Type B pancreatic cell (in vitro differentiated cells): ENCODE measurements around the gene ILF2. TPM values are rescaled to one million over a fixed set of nuclear protein-coding genes. Genes with fewer than 3 reads are reported as not detected.

Experiments used
- DNase-seq: peaks from one replicate; pipeline ENCODE4 v3.0.0; 2021; ENCODE audit warnings: mixed read lengths; ENCODE audit not compliant: unreplicated experiment; ENCODE audit errors: extremely low spot score
- H3K27ac Mint-ChIP-seq: 2 replicates; pipeline ENCODE4 v1.8.0; 2021; ENCODE audit warnings: mild to moderate bottlenecking, mixed read lengths
- H3K27me3 Mint-ChIP-seq: 2 replicates; pipeline ENCODE4 v1.8.0; 2021; ENCODE audit warnings: mixed read lengths
- H3K36me3 Mint-ChIP-seq: 2 replicates; pipeline ENCODE4 v1.8.0; 2021; ENCODE audit warnings: mixed read lengths
- H3K4me1 Mint-ChIP-seq: one replicate; pipeline ENCODE4 v1.8.0; 2021; ENCODE audit warnings: mixed read lengths; ENCODE audit not compliant: unreplicated experiment
- H3K4me3 Mint-ChIP-seq: 2 replicates; pipeline ENCODE4 v1.8.0; 2021; ENCODE audit warnings: mild to moderate bottlenecking, mixed read lengths
- H3K9me3 Mint-ChIP-seq: 2 replicates; pipeline ENCODE4 v1.8.0; 2021; ENCODE audit warnings: mixed read lengths
- total RNA-seq: library from RNA; stranded (reverse); gene quantifications from 2 replicates; pipeline ENCODE4 v1.2.1, GENCODE V29; 2021; ENCODE audit warnings: low replicate concordance
- TF ChIP-seq, protein P1 (sequence below): fragments of 200-600 bp; sonication (generic); conservative IDR thresholded peaks from 2 replicates; pipeline ENCODE4 v1.5.0; 2021; ENCODE audit warnings: antibody characterized with exemption, mild to moderate bottlenecking

The ILF2 gene
- total RNA-seq, 1 donor from 2014 or later, result 291 TPM

DNA sequence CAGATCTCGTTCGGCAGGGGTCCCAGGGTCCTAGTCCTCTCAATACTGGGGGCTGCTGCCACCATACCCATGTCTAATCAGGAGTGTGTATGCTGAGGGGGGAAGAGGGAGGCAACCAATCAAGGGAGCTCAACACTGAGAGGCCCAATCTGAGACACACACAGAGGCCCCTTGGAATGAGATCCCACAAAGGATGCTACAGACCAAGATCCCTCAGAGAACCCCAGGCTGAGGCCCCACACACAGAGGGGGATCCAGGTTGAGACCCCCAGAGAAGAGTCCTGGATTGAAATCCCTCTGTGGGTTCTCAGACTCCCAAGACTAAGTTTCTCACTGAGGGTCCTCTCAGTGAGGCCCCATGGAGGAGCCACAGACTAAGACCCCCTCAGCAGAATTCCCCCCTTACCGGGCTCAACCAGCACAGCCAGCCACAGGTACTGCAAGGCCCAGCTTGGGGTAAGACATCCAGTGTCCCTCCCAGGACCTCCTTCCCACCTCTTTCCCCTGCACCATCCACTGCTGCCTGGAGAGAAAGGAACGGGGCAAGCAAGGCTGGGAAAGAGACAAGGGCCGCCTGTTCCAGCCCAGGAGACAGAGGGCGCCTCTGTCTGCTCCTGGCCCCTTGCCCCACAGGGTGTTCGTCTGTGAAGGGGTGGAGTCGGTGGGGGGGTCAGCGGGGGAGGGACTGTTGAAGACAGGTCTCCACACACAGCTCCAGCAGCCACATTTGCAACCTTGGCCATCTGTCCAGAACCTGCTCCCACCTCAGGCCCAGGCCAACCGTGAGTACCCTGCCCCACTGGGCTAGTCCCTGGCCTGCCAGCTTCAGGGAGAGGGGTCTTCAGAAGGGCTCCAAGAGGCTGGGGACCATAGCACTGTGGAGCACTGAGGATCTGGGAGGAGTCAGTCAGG lies 42.8 kb downstream of the ILF2 start, which contains the start of gene S100A1:
Gene S100A1 (plus strand): TSS at position 720 of the 912 bp plus-strand sequence. CDS start 2,088 bp downstream, outside the sequence.
- no peaks in the 10 kb centered on the region for H3K27me3 Mint-ChIP-seq

DNA sequence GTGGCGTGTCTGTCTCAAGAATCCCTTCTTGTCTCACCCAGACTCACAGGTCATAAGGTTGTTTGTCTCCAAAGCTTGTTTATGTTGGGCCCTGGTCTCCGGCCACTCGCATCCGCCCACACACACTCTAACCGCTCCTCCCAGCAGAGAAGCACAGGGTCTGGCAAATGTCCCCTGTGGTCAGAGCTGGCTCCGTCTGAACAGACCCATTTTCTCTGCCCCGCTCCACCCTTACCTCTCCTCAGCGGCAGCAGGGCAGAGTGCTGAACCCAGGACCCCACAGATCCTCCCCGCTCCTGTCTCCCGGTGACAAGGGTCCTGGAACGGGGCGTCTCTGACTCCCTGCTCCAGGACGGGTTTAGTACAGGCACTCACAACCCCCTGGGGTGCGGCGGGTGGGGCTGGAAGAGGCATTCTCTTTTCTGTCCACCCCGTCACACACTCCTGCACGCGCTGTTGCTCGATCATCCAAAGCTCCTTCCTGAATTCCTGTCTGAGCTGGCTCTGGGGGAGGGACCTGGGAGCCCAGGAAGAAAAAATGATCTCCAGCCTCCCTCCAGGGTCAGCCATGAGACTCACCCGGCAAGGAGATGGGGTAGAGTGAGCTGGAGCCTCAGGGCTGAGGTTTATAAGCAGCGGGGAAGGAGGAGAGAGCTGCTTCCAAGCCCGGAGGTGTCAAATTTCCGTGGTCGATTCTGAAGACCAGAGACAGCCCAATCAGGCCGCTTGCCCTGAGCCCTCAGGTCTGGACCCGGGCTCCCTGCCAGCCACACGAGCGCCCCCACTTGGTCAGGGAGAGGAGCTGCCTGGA lies 43.7 kb downstream of the ILF2 start, which contains the start of gene S100A13:
Gene S100A13 (minus strand): TSS at position 602 of the 811 bp plus-strand sequence. CDS start 1,033 bp downstream, outside the sequence.
- Mint-ChIP-seq H3K27ac (peak within 1 kb of the TSS; percentile 98), H3K9me3 (no peaks in the 10 kb centered on the region), H3K4me1 (peaks cover 30% of the 10 kb centered on the region), H3K36me3 (peaks cover 12% of the 10 kb centered on the region), H3K27me3 (no peaks in the 10 kb centered on the region), H3K4me3 (peak within 1 kb of the TSS; percentile 95)
- TF ChIP-seq, protein P1, sequence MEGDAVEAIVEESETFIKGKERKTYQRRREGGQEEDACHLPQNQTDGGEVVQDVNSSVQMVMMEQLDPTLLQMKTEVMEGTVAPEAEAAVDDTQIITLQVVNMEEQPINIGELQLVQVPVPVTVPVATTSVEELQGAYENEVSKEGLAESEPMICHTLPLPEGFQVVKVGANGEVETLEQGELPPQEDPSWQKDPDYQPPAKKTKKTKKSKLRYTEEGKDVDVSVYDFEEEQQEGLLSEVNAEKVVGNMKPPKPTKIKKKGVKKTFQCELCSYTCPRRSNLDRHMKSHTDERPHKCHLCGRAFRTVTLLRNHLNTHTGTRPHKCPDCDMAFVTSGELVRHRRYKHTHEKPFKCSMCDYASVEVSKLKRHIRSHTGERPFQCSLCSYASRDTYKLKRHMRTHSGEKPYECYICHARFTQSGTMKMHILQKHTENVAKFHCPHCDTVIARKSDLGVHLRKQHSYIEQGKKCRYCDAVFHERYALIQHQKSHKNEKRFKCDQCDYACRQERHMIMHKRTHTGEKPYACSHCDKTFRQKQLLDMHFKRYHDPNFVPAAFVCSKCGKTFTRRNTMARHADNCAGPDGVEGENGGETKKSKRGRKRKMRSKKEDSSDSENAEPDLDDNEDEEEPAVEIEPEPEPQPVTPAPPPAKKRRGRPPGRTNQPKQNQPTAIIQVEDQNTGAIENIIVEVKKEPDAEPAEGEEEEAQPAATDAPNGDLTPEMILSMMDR, result peak; percentile 87
- DNase-seq, result peak; percentile 89

More for the DNA sequence above, 42.8 kb downstream of the ILF2 start, which contains the start of gene S100A1:
- Mint-ChIP-seq H3K27ac (peak within 1 kb of the TSS; percentile 98), H3K4me1 (peaks cover 33% of the 10 kb centered on the region), H3K4me3 (peak within 1 kb of the TSS; percentile 95), H3K9me3 (peaks cover 3% of the 10 kb centered on the region), H3K36me3 (peaks cover 15% of the 10 kb centered on the region)
- no peak for DNase-seq
- TF ChIP-seq, protein P1, result peak; percentile 36

DNA sequence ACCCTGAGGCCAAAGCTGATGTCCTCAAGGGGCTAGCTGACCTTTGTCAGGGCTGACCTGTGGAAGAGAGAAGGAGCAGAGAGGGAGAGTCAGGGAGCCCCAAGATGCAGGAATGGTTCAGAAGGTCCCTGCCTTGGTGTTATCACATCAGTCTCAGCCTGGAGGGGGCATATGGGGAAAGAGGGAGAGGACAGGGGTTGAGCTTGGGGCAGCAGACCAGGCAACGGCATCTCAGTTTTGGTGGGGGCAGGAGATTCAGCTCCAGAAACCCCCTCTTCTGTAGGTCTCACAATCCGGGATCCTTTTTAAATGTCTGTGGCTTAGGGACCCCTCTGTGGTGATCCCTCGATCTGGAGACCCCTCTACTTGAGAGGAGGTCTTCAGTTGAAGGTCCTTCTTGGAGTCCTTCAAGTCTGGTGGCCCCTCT lies 44.3 kb downstream of the ILF2 start:
- Mint-ChIP-seq H3K4me1 (peaks cover 30% of the 10 kb centered on the region), H3K27ac (peak overlapping the region; percentile 98), H3K4me3 (peak overlapping the region; percentile 95), H3K27me3 (no peaks in the 10 kb centered on the region), H3K9me3 (no peaks in the 10 kb centered on the region), H3K36me3 (peaks cover 12% of the 10 kb centered on the region)
- no peak for DNase-seq
- TF ChIP-seq, protein P1, result no peak

DNA sequence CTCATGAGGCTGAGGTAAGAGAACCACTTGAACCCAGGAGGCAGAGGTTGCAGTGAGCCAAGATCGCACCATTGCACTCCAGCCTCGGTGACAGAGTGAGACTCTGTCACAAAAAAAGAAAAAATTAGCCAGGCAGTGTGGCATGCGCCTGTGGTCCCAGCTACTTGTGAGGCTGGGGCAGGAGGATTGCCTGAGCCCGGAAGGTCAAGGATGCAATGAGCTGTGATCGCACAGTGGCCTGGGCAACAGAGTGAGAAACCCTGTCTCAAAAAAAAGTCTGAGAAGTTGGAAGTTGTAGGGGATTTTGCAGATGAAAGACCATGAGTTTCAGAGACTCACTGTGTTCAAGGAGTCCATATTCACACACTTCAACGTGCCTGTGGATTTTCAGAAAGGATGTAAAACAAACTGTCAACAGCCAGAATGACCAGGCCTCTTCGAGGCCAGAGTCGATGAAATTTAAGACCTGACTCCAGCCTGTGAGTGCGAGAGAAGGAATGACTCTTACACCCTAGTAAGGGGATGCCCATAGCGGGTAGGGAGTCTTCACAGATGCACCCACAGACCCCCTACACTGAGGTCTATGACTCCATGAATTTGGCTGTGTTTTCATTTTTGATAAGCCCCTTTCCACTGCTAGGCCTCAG lies 45.7 kb downstream of the ILF2 start:
- Mint-ChIP-seq H3K4me1 (peaks cover 30% of the 10 kb centered on the region), H3K36me3 (peaks cover 12% of the 10 kb centered on the region), H3K27me3 (no peaks in the 10 kb centered on the region), H3K9me3 (no peaks in the 10 kb centered on the region), H3K27ac (no peak overlapping the region), H3K4me3 (peak overlapping the region; percentile 79)
- TF ChIP-seq, protein P1, result no peak
- no peak for DNase-seq

DNA sequence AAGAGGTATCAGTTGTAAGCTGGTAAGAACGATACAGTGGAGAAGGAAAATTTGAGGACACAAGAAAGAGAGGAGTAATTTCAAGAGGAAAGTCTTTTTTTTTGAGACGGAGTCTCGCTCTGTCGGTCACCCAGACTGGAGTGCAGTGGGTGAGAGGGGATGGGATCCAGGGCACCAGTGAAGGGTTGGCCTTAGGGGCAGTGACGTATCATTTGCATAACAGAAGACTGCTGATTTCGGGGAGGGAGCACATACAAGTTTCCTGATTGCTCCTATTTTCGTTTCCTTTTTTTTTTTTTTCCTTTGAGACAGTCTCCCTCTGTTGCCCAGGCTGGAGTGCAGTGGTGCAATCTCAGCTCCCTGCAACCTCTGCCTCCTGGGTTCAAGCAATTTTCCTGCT lies 47.7 kb downstream of the ILF2 start:
- peaks cover 12% of the 10 kb centered on the region for H3K36me3 Mint-ChIP-seq
- TF ChIP-seq, protein P1, result no peak
- H3K4me3 Mint-ChIP-seq, result no peak overlapping the region
- DNase-seq, result no peak
- H3K27me3 Mint-ChIP-seq, result no peaks in the 10 kb centered on the region
- H3K9me3 Mint-ChIP-seq, result no peaks in the 10 kb centered on the region
- no peak overlapping the region for H3K27ac Mint-ChIP-seq
- H3K4me1 Mint-ChIP-seq, result peaks cover 26% of the 10 kb centered on the region
